Measurements from ENCODE around the gene HTRA1.

DNA sequence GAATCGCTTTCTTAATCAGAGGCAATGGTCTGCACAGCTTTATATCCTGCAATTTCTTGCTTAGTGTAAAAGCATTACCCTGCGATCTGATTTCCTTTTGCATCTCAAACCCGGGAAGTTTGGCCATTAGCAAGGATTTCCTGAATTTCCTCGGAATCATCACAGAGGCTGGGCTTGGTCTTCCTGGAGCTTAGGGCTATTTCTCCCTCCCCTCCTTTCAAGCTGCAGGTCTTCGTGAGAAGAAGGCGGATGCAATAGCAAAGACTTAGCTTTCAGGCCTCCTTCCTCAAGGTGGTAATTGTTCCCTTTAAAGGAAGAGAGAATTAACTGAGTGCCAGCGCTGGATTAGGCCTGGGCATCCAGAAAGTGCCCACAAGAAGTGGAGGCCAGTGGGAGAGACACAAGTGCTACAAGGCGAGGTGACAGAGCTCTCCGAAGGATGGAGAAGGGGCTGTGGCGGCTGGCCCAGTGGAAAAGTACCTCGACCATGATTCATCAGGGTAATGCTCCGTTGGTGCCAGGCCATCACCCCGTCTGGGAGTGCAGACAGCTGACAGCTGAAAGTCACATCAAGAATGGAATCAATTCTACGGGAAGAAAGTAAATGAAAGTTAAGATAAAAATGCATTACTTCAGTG, 10.9 kb upstream of the HTRA1 start:
- TF ChIP-seq, protein P1, sequence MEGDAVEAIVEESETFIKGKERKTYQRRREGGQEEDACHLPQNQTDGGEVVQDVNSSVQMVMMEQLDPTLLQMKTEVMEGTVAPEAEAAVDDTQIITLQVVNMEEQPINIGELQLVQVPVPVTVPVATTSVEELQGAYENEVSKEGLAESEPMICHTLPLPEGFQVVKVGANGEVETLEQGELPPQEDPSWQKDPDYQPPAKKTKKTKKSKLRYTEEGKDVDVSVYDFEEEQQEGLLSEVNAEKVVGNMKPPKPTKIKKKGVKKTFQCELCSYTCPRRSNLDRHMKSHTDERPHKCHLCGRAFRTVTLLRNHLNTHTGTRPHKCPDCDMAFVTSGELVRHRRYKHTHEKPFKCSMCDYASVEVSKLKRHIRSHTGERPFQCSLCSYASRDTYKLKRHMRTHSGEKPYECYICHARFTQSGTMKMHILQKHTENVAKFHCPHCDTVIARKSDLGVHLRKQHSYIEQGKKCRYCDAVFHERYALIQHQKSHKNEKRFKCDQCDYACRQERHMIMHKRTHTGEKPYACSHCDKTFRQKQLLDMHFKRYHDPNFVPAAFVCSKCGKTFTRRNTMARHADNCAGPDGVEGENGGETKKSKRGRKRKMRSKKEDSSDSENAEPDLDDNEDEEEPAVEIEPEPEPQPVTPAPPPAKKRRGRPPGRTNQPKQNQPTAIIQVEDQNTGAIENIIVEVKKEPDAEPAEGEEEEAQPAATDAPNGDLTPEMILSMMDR (IDR thresholded peaks at IDR 0.05): no peak
- TF ChIP-seq, protein P2, sequence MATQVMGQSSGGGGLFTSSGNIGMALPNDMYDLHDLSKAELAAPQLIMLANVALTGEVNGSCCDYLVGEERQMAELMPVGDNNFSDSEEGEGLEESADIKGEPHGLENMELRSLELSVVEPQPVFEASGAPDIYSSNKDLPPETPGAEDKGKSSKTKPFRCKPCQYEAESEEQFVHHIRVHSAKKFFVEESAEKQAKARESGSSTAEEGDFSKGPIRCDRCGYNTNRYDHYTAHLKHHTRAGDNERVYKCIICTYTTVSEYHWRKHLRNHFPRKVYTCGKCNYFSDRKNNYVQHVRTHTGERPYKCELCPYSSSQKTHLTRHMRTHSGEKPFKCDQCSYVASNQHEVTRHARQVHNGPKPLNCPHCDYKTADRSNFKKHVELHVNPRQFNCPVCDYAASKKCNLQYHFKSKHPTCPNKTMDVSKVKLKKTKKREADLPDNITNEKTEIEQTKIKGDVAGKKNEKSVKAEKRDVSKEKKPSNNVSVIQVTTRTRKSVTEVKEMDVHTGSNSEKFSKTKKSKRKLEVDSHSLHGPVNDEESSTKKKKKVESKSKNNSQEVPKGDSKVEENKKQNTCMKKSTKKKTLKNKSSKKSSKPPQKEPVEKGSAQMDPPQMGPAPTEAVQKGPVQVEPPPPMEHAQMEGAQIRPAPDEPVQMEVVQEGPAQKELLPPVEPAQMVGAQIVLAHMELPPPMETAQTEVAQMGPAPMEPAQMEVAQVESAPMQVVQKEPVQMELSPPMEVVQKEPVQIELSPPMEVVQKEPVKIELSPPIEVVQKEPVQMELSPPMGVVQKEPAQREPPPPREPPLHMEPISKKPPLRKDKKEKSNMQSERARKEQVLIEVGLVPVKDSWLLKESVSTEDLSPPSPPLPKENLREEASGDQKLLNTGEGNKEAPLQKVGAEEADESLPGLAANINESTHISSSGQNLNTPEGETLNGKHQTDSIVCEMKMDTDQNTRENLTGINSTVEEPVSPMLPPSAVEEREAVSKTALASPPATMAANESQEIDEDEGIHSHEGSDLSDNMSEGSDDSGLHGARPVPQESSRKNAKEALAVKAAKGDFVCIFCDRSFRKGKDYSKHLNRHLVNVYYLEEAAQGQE (IDR thresholded peaks at IDR 0.05; ENCODE audit: insufficient read depth in 1 of 2, low read depth in 2 of 2, low read length in 1 of 2): no peak
- no peak for TF ChIP-seq TCF7L2 (IDR thresholded peaks at IDR 0.05; ENCODE audit: low read depth, low read length)
